CD14-positive monocyte (primary cell): Measurements from ENCODE around the gene MAP2K1. TPM values are rescaled to one million over a fixed set of nuclear protein-coding genes. Genes with fewer than 3 reads are reported as not detected.

Experiments used
- DNase-seq, 3 donors: peaks; one replicate each; pipeline ENCODE4 v3.0.0-alpha.2; 2011 to 2022
- H2AFZ ChIP-seq: 2 replicates; pipeline ENCODE4 v1.6.0; 2012; ENCODE audit warnings: mild to moderate bottlenecking, low read depth, low read length, inconsistent platforms; ENCODE audit not compliant: insufficient read depth, poor library complexity, severe bottlenecking
- H3K27ac ChIP-seq, 2 donors: 1 replicate in 1 of 2; 2 replicates in 1 of 2; pipeline ENCODE4 v1.5.1; 2012 to 2013; ENCODE audit warnings: low read length in 2 of 2, control low read depth in 1 of 2, inconsistent platforms in 1 of 2, low read depth in 1 of 2, mild to moderate bottlenecking in 1 of 2
- H3K27me3 ChIP-seq, 2 donors: one replicate each; pipeline versions ENCODE4 v1.6.0 to v1.6.1; 2011 to 2013; ENCODE audit warnings: low read length in 2 of 2; ENCODE audit not compliant: control insufficient read depth in 2 of 2, insufficient read depth in 2 of 2
- H3K36me3 ChIP-seq, 2 donors: replicated peaks in 1 of 2; 1 replicate in 1 of 2; 2 replicates in 1 of 2; pipeline versions ENCODE4 v1.5.1 to v1.6.1; 2012 to 2013; ENCODE audit warnings: low read length in 2 of 2, control low read depth in 1 of 2, inconsistent platforms in 1 of 2, mild to moderate bottlenecking in 1 of 2; ENCODE audit not compliant: insufficient read depth in 2 of 2, control insufficient read depth in 1 of 2
- H3K4me1 ChIP-seq, 2 donors: 1 replicate in 1 of 2; 2 replicates in 1 of 2; pipeline versions ENCODE4 v1.5.1 to v1.6.1; 2012 to 2013; ENCODE audit warnings: low read length in 2 of 2, control low read depth in 1 of 2, inconsistent platforms in 1 of 2, mild to moderate bottlenecking in 1 of 2, moderate library complexity in 1 of 2; ENCODE audit not compliant: insufficient read depth in 2 of 2, control insufficient read depth in 1 of 2
- H3K4me2 ChIP-seq: replicated peaks from 2 replicates; pipeline ENCODE3; 2012; ENCODE audit warnings: low read length, moderate library complexity, mild to moderate bottlenecking; ENCODE audit not compliant: poor library complexity, severe bottlenecking; ENCODE audit errors: extremely low read depth
- H3K4me3 ChIP-seq, 3 experiments: fragments of 200-600 bp in 1 of 3; sonication (generic) in 1 of 3; replicated peaks in 1 of 3; 1 replicate in 2 of 3; 2 replicates in 1 of 3; pipeline ENCODE4 v1.5.1; 2011 to 2013; ENCODE audit warnings: low read length in 3 of 3, mild to moderate bottlenecking in 3 of 3, control low read depth in 2 of 3, low read depth in 2 of 3, inconsistent platforms in 1 of 3, moderate library complexity in 1 of 3
- H3K79me2 ChIP-seq: 2 replicates; pipeline ENCODE4 v1.6.0; 2012; ENCODE audit warnings: mild to moderate bottlenecking, control low read depth, inconsistent platforms, low read length, moderate library complexity; ENCODE audit not compliant: insufficient read depth
- H3K9ac ChIP-seq: 2 replicates; pipeline ENCODE4 v1.6.0; 2017; ENCODE audit warnings: low read length, mild to moderate bottlenecking; ENCODE audit not compliant: insufficient read depth, poor library complexity, severe bottlenecking
- H3K9me3 ChIP-seq, 2 donors: replicated peaks in 1 of 2; 1 replicate in 1 of 2; 2 replicates in 1 of 2; pipeline versions ENCODE4 v1.5.1 to v1.6.1; 2012 to 2013; ENCODE audit warnings: low read length in 2 of 2, control low read depth in 1 of 2; ENCODE audit not compliant: control insufficient read depth in 1 of 2, insufficient read depth in 1 of 2
- H4K20me1 ChIP-seq: 2 replicates; pipeline ENCODE4 v1.6.0; 2012; ENCODE audit warnings: mild to moderate bottlenecking, low read length, control low read depth, moderate library complexity; ENCODE audit not compliant: insufficient read depth
- H3K27ac Mint-ChIP-seq, 7 donors: one replicate each; pipeline ENCODE4 v1.8.0; 2020; ENCODE audit warnings: mild to moderate bottlenecking in 7 of 7, mixed read lengths in 7 of 7, moderate library complexity in 6 of 7, inconsistent platforms in 2 of 7
- H3K27me3 Mint-ChIP-seq, 3 donors: one replicate each; pipeline ENCODE4 v1.8.0; 2021 to 2022; ENCODE audit warnings: low read depth in 3 of 3, mild to moderate bottlenecking in 3 of 3, mixed read lengths in 3 of 3, moderate library complexity in 3 of 3, inconsistent platforms in 1 of 3
- H3K36me3 Mint-ChIP-seq, 2 donors: one replicate each; pipeline ENCODE4 v1.8.0; 2020; ENCODE audit warnings: mixed read lengths in 2 of 2, inconsistent platforms in 1 of 2, mild to moderate bottlenecking in 1 of 2
- H3K4me1 Mint-ChIP-seq: one replicate; pipeline ENCODE4 v1.8.0; 2020; ENCODE audit warnings: mild to moderate bottlenecking, mixed read lengths
- H3K4me3 Mint-ChIP-seq, 2 donors: one replicate each; pipeline ENCODE4 v1.8.0; 2020; ENCODE audit warnings: mild to moderate bottlenecking in 2 of 2, mixed read lengths in 2 of 2, moderate library complexity in 1 of 2
- H3K9me3 Mint-ChIP-seq, 7 donors: one replicate each; pipeline ENCODE4 v1.8.0; 2020 to 2022; ENCODE audit warnings: mixed read lengths in 7 of 7, mild to moderate bottlenecking in 6 of 7, moderate library complexity in 6 of 7, inconsistent platforms in 2 of 7
- WGBS: methylation state at CpG from one replicate; pipeline ENCODE4 v1.1.5; 2013; ENCODE audit warnings: missing lambda C conversion rate; ENCODE audit not compliant: insufficient coverage; 5-methylcytosine and 5-hydroxymethylcytosine counted together
- intact Hi-C, 2 donors: fragments of 100-400 bp; cut with micrococcal nuclease; formaldehyde crosslinking; loops; one replicate each; pipeline versions ENCODE4 v1.15.0 to v1.15.1; 2023
- polyA plus RNA-seq, 3 donors: library from polyadenylated mRNA; depleted of rRNA in 1 of 3; unstranded in 2 of 3; stranded (reverse) in 1 of 3; fragments of 300-500 nt in 2 of 3; fragments of >200 nt in 1 of 3; fragmentation: Illumina TruSeq in 2 of 3; gene quantifications; 1 replicate in 2 of 3; 2 replicates in 1 of 3; pipeline ENCODE4 v1.2.3, GENCODE V29; 2012 to 2021
- TF ChIP-seq, protein P1 (sequence below): fragments of 200-600 bp; IDR thresholded peaks from one replicate; pipeline ENCODE4 v1.8.0; 2022; ENCODE audit warnings: antibody characterized with exemption, mild to moderate bottlenecking

Gene MAP2K1
- polyA plus RNA-seq, 3 donors, result 41.3 to 71.1 (median 64.5) TPM

DNA sequence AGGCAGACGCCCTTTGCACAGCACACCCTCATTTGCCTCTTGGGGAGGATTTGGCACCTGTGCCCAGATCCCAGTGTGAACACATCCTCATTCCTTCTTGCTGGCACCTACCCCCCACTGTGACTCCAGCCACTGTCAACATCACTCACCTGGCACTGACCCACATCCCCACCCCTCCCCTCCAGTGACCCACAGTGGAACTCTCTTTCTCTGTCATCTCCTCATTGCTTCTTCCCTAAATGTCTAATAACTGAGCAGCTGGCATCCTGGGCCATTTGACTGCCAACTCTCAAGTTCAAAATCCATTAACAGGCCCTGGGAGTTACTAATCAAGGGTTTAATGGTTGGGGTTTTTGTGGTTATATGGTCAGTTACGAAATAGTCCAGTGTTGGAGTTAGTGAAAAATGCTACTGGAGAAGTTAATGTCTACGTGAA, 96.4 kb downstream of the MAP2K1 start:
- DNase-seq, result peak; percentile 33 to 61 (median 51)
- Mint-ChIP-seq H3K4me3 (no peak overlapping the region), H3K36me3 (peaks cover 74 to 82% of the 10 kb centered on the region in 2 donors), H3K9me3 (peaks cover 0 to 6% (median 0%) of the 10 kb centered on the region in 7 donors), H3K27me3 (peaks cover 0 to 2% (median 0%) of the 10 kb centered on the region in 3 donors), H3K4me1 (peaks cover 37% of the 10 kb centered on the region), H3K27ac (peak overlapping the region in 6 of 7 donors; percentile 2 to 83 (median 62))
- no peaks in the 10 kb centered on the region for H3K27me3 ChIP-seq
- peaks cover 6% of the 10 kb centered on the region for H3K79me2 ChIP-seq
- H3K9ac ChIP-seq, result no peak overlapping the region
- peak overlapping the region; percentile 5 for H3K4me2 ChIP-seq
- H3K4me3 ChIP-seq, result peak overlapping the region in 1 of 3 experiments; percentile 1
- intact Hi-C loops, result no loop called here
- no peak overlapping the region for H2AFZ ChIP-seq
- 92% methylated on average over 1 of the region's 3 CpGs for WGBS
- H3K27ac ChIP-seq, result peak overlapping the region; percentile 13 to 48
- H4K20me1 ChIP-seq, result peaks cover 90% of the 10 kb centered on the region
- TF ChIP-seq, protein P1, sequence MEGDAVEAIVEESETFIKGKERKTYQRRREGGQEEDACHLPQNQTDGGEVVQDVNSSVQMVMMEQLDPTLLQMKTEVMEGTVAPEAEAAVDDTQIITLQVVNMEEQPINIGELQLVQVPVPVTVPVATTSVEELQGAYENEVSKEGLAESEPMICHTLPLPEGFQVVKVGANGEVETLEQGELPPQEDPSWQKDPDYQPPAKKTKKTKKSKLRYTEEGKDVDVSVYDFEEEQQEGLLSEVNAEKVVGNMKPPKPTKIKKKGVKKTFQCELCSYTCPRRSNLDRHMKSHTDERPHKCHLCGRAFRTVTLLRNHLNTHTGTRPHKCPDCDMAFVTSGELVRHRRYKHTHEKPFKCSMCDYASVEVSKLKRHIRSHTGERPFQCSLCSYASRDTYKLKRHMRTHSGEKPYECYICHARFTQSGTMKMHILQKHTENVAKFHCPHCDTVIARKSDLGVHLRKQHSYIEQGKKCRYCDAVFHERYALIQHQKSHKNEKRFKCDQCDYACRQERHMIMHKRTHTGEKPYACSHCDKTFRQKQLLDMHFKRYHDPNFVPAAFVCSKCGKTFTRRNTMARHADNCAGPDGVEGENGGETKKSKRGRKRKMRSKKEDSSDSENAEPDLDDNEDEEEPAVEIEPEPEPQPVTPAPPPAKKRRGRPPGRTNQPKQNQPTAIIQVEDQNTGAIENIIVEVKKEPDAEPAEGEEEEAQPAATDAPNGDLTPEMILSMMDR, result no peak
- no peaks in the 10 kb centered on the region for H3K9me3 ChIP-seq
- peaks cover 56 to 66% of the 10 kb centered on the region in 2 donors for H3K36me3 ChIP-seq
- H3K4me1 ChIP-seq, result peaks cover 12 to 25% of the 10 kb centered on the region in 2 donors

DNA sequence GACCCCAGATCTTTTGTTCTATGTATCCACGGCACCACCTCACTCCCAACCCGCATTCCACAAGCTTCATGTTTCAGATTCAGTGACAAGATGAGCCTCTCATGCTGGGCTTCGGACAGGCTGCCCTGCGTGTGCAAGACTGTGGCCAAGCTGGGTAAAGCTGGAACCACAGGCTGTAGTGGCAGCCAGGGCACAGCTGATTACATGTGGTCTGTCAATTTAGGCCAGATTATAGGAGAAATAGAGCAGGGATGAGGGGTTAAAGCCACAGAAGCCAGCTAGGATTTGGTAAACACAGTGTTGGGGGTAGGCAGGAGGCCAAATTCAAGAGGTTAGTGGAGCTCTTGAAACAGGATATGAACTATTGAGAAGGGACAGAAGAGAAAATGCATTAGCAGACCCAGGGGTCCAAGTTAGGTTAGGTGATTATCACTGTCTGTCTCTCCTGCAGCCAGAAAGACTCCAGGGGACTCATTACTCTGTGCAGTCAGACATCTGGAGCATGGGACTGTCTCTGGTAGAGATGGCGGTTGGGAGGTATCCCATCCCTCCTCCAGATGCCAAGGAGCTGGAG, 97.9 kb downstream of the MAP2K1 start:
- peaks cover 12 to 25% of the 10 kb centered on the region in 2 donors for H3K4me1 ChIP-seq
- H2AFZ ChIP-seq, result no peak overlapping the region
- TF ChIP-seq, protein P1, result no peak
- H3K4me2 ChIP-seq, result no peak overlapping the region
- H3K9ac ChIP-seq, result no peak overlapping the region
- Mint-ChIP-seq H3K4me1 (peaks cover 37% of the 10 kb centered on the region), H3K9me3 (peaks cover 0 to 6% (median 0%) of the 10 kb centered on the region in 7 donors), H3K36me3 (peaks cover 80 to 86% of the 10 kb centered on the region in 2 donors), H3K27me3 (peaks cover 0 to 2% (median 0%) of the 10 kb centered on the region in 3 donors), H3K4me3 (no peak overlapping the region), H3K27ac (no peak overlapping the region)
- 94% methylated on average over 4 of the region's 5 CpGs for WGBS
- peaks cover 6% of the 10 kb centered on the region for H3K79me2 ChIP-seq
- no peaks in the 10 kb centered on the region for H3K27me3 ChIP-seq
- no peak overlapping the region for H3K4me3 ChIP-seq
- H3K9me3 ChIP-seq, result no peaks in the 10 kb centered on the region
- intact Hi-C loops, result no loop called here
- peaks cover 71 to 81% of the 10 kb centered on the region in 2 donors for H3K36me3 ChIP-seq
- peaks cover 85% of the 10 kb centered on the region for H4K20me1 ChIP-seq
- H3K27ac ChIP-seq, result no peak overlapping the region
- DNase-seq, result no peak
